T-cell (primary cell): ENCODE data around the gene KAT5. TPM values are rescaled to one million over a fixed set of nuclear protein-coding genes. Genes with fewer than 3 reads are reported as not detected.

ENCODE experiments used
- ATAC-seq, 4 experiments: fragments of 200-7000 bp in 3 of 4; fragments of 150-1000 bp in 1 of 4; cut with Tn5 transposase; replicated peaks in 1 of 4; 1 replicate in 3 of 4; 2 replicates in 1 of 4; pipeline ENCODE4 v1.10.0; 2021; ENCODE audit warnings: moderate library complexity in 3 of 4, mild to moderate bottlenecking in 2 of 4, moderate number of reproducible peaks in 1 of 4
- CTCF ChIA-PET, 2 donors: fragments of 300-600 bp; sonication (Branson Sonifier 250); formaldehyde crosslinking; loops; one replicate each; lab custom pipeline; 2022; ENCODE audit warnings: antibody characterized with exemption in 2 of 2; lab: Charles Lee
- POLR2A ChIA-PET, 2 donors: fragments of 300-600 bp; sonication (Branson Sonifier 250); formaldehyde crosslinking; loops; one replicate each; lab custom pipeline; 2022; ENCODE audit warnings: antibody characterized with exemption in 2 of 2; lab: Charles Lee
- DNase-seq, 35 experiments: peaks; one replicate each; pipeline versions ENCODE4 v3.0.0 to v3.0.0-alpha.2; 2013 to 2023
- H3K27ac ChIP-seq: one replicate; pipeline ENCODE4 v1.5.1; 2013; ENCODE audit warnings: low read length
- H3K27me3 ChIP-seq, 2 experiments: replicated peaks in 1 of 2; 1 replicate in 1 of 2; 2 replicates in 1 of 2; pipeline versions ENCODE4 v1.6.1 to v1.7.0; 2013; ENCODE audit warnings: low read length in 1 of 2, mixed read lengths in 1 of 2; ENCODE audit not compliant: control insufficient read depth in 2 of 2, insufficient read depth in 2 of 2; ENCODE audit errors: extremely low read depth in 1 of 2
- H3K36me3 ChIP-seq, 2 donors: 1 replicate in 1 of 2; 2 replicates in 1 of 2; pipeline versions ENCODE4 v1.6.1 to v1.7.0; 2013; ENCODE audit warnings: low read length in 1 of 2; ENCODE audit not compliant: control insufficient read depth in 2 of 2, insufficient read depth in 1 of 2; ENCODE audit errors: extremely low read depth in 1 of 2
- H3K4me1 ChIP-seq, 2 experiments: 1 replicate in 1 of 2; 2 replicates in 1 of 2; pipeline versions ENCODE4 v1.6.1 to v1.7.0; 2013; ENCODE audit warnings: low read length in 2 of 2, mixed read lengths in 1 of 2; ENCODE audit not compliant: insufficient read depth in 2 of 2, control insufficient read depth in 1 of 2; ENCODE audit errors: extremely low read depth in 1 of 2
- H3K4me3 ChIP-seq, 2 donors: 1 replicate in 1 of 2; 2 replicates in 1 of 2; pipeline versions ENCODE4 v1.5.1 to v1.7.0; 2013; ENCODE audit warnings: mild to moderate bottlenecking in 2 of 2, low read length in 1 of 2, moderate library complexity in 1 of 2; ENCODE audit not compliant: control insufficient read depth in 1 of 2; ENCODE audit errors: extremely low read depth in 1 of 2
- H3K9me3 ChIP-seq: 2 replicates; pipeline ENCODE4 v1.7.0; 2013
- H3K27ac Mint-ChIP-seq, 2 donors: one replicate each; pipeline ENCODE4 v1.8.0; 2020 to 2021; ENCODE audit warnings: mild to moderate bottlenecking in 2 of 2, mixed read lengths in 2 of 2
- H3K27me3 Mint-ChIP-seq, 2 donors: one replicate each; pipeline ENCODE4 v1.8.0; 2021 to 2022; ENCODE audit warnings: mixed read lengths in 2 of 2
- H3K36me3 Mint-ChIP-seq: one replicate; pipeline ENCODE4 v1.8.0; 2021; ENCODE audit warnings: mixed read lengths
- H3K4me1 Mint-ChIP-seq, 3 donors: one replicate each; pipeline ENCODE4 v1.8.0; 2020 to 2022; ENCODE audit warnings: mixed read lengths in 3 of 3, mild to moderate bottlenecking in 1 of 3
- H3K4me3 Mint-ChIP-seq, 3 donors: one replicate each; pipeline ENCODE4 v1.8.0; 2020 to 2022; ENCODE audit warnings: mild to moderate bottlenecking in 3 of 3, mixed read lengths in 3 of 3, moderate library complexity in 3 of 3
- H3K9me3 Mint-ChIP-seq, 3 donors: one replicate each; pipeline ENCODE4 v1.8.0; 2020 to 2022; ENCODE audit warnings: mixed read lengths in 3 of 3
- WGBS: methylation state at CpG from one replicate; pipeline ENCODE4 v1.1.5; 2013; ENCODE audit warnings: missing lambda C conversion rate; ENCODE audit not compliant: insufficient coverage; 5-methylcytosine and 5-hydroxymethylcytosine counted together
- total RNA-seq, 35 experiments: library from RNA in 6 of 35; stranded (reverse) in 6 of 35; fragments of 120-200 nt in 1 of 35; gene quantifications; one replicate each; pipeline versions ENCODE4 v1.2.1 to v1.2.4 and lab custom pipeline; 2013 to 2026

Gene KAT5
- 100 to 1,000 TPM in 4 of 5 donors, 10 to 100 TPM in 1; 99.9 to 111 (median 104) TPM for total RNA-seq
- 73.9 TPM for total RNA-seq (2013)
- 59.6 to 112 (median 86.0) reads per million in 29 experiments for total RNA-seq (lab: John Stamatoyannopoulos, UW)

GRCh38 chr11:65711785-65712632, at the start of gene KAT5:
Gene KAT5, plus strand, starts transcription at chr11:65712252. Its CDS starts 16 bp downstream, at chr11:65712268.
- Histone ChIP-seq H3K4me3 (peak within 1 kb of the TSS; percentile 87), H3K27ac (peak within 1 kb of the TSS; percentile 97), H3K9me3 (no peaks in the 10 kb centered on the region), H3K36me3 (peaks cover 18 to 40% of the 10 kb centered on the region in 2 donors), H3K27me3 (peaks cover 0 to 6% of the 10 kb centered on the region in 2 experiments), H3K4me1 (peaks cover 7 to 27% of the 10 kb centered on the region in 2 experiments)
- no peaks in the 10 kb centered on the region for H3K9me3 Mint-ChIP-seq
- H3K36me3 Mint-ChIP-seq, result peaks cover 26% of the 10 kb centered on the region
- H3K27me3 Mint-ChIP-seq, result no peaks in the 10 kb centered on the region
- ATAC-seq (peak; percentile 87 to 88 (median 88)), DNase-seq (peak; percentile 96 to 99 (median 97))
- H3K4me3 Mint-ChIP-seq, result peak within 1 kb of the TSS; percentile 88 to 92 (median 91)
- peaks cover 25 to 27% (median 26%) of the 10 kb centered on the region in 3 donors for H3K4me1 Mint-ChIP-seq
- peak within 1 kb of the TSS; percentile 98 to 99 for H3K27ac Mint-ChIP-seq
- under 1% methylated on average over 64 of the region's 65 CpGs for WGBS
- ChIA-PET CTCF (interaction anchor here (0.6 to 2.3 kb wide), 21 partner anchors 8 to 926 kb away, joined by 3 to 20 read pairs (median 5); partner anchors contain the start of genes AP5B1 (in 1 of the 2), BANF1 (in 1 of the 2), CCDC85B (in 1 of the 2) and EIF1AD (in 1 of the 2)), POLR2A (interaction anchor here in 1 of 2 donors (0.5 to 0.6 kb wide), 2 partner anchors 466 to 1630 kb away, joined by 3 read pairs; no protein-coding TSS in a partner anchor)

GRCh38 chr11:65662799-65663638, 49.0 kb upstream of the KAT5 start, which contains the start of gene RELA:
Gene RELA, minus strand, starts transcription at chr11:65662916. Its CDS starts 84 bp downstream, at chr11:65662832.
- CTCF ChIA-PET, result interaction anchor here in 1 of 2 donors (0.6 to 1.4 kb wide), 5 partner anchors 11 to 884 kb away, joined by 3 to 9 read pairs (median 3); partner anchors contain the start of gene PCNX3
- H3K27ac ChIP-seq, result peak within 1 kb of the TSS; percentile 94
- Mint-ChIP-seq H3K27me3 (no peaks in the 10 kb centered on the region), H3K36me3 (peaks cover 24% of the 10 kb centered on the region), H3K9me3 (no peaks in the 10 kb centered on the region), H3K4me3 (peak within 1 kb of the TSS; percentile 86 to 87 (median 87)), H3K4me1 (peaks cover 33 to 41% (median 35%) of the 10 kb centered on the region in 3 donors), H3K27ac (peak within 1 kb of the TSS; percentile 94)
- WGBS, result under 1% methylated on average over 90 of the region's 91 CpGs
- peak within 1 kb of the TSS; percentile 67 to 97 for H3K4me3 ChIP-seq
- H3K4me1 ChIP-seq, result peaks cover 6 to 56% of the 10 kb centered on the region in 2 experiments
- H3K9me3 ChIP-seq, result no peaks in the 10 kb centered on the region
- DNase-seq (peak; percentile 75 to 93 (median 85)), ATAC-seq (peak; percentile 83 to 92 (median 89))
- H3K36me3 ChIP-seq, result peaks cover 6 to 41% of the 10 kb centered on the region in 2 donors
- POLR2A ChIA-PET, result interaction anchor here (0.5 to 1.6 kb wide), 4 partner anchors 10 to 241 kb away, joined by 3 to 5 read pairs (median 4); partner anchors contain the start of gene NEAT1 (in 1 of the 2)
- H3K27me3 ChIP-seq, result no peaks in the 10 kb centered on the region

GRCh38 chr11:65663639-65664200, 48.3 kb upstream of the KAT5 start:
- peak in 5 of 35 experiments; percentile 24 to 67 (median 36) for DNase-seq
- WGBS, result 0% methylated on average over 5 of the region's 15 CpGs
- H3K27ac Mint-ChIP-seq, result peak overlapping the region; percentile 94
- peak; percentile 7 to 15 (median 14) for ATAC-seq
- no peaks in the 10 kb centered on the region for H3K27me3 Mint-ChIP-seq
- H3K4me3 Mint-ChIP-seq, result peak overlapping the region; percentile 86 to 87 (median 87)
- H3K36me3 ChIP-seq, result peaks cover 6 to 34% of the 10 kb centered on the region in 2 donors
- peaks cover 29 to 37% (median 32%) of the 10 kb centered on the region in 3 donors for H3K4me1 Mint-ChIP-seq
- peaks cover 18% of the 10 kb centered on the region for H3K36me3 Mint-ChIP-seq
- no peaks in the 10 kb centered on the region for H3K9me3 ChIP-seq
- peaks cover 6 to 53% of the 10 kb centered on the region in 2 experiments for H3K4me1 ChIP-seq
- peak overlapping the region; percentile 67 to 97 for H3K4me3 ChIP-seq
- ChIA-PET CTCF (interaction anchor here (0.5 to 1.4 kb wide), 5 partner anchors 11 to 314 kb away, joined by 3 to 9 read pairs (median 4); partner anchors contain the start of gene PCNX3 (in 1 of the 2)), POLR2A (interaction anchor here (1.1 to 1.6 kb wide), 2 partner anchors 11 to 14 kb away, joined by 3 to 5 read pairs; no protein-coding TSS in a partner anchor)
- H3K27me3 ChIP-seq, result no peaks in the 10 kb centered on the region
- H3K9me3 Mint-ChIP-seq, result no peaks in the 10 kb centered on the region
- peak overlapping the region; percentile 94 for H3K27ac ChIP-seq

- H3K27me3 Mint-ChIP-seq, result no peaks in the 10 kb centered on the region
- POLR2A ChIA-PET, result no interaction called here
- CTCF ChIA-PET, result no interaction called here
Measured at GRCh38 chr11:65672180-65672860, 39.7 kb upstream of the KAT5 start.

GRCh38 chr11:65672982-65673381, 39.1 kb upstream of the KAT5 start:
- Mint-ChIP-seq H3K4me1 (no peaks in the 10 kb centered on the region), H3K9me3 (no peaks in the 10 kb centered on the region), H3K27me3 (no peaks in the 10 kb centered on the region), H3K27ac (no peak overlapping the region), H3K4me3 (no peak overlapping the region), H3K36me3 (no peaks in the 10 kb centered on the region)
- ATAC-seq (no peak), DNase-seq (no peak)
- H3K4me3 ChIP-seq, result no peak overlapping the region
- POLR2A ChIA-PET, result no interaction called here
- no peaks in the 10 kb centered on the region for H3K36me3 ChIP-seq
- CTCF ChIA-PET, result interaction anchor here in 1 of 2 donors (0.5 to 0.7 kb wide), 2 partner anchors 266 to 844 kb away, joined by 3 read pairs; no protein-coding TSS in a partner anchor
- H3K27me3 ChIP-seq, result no peaks in the 10 kb centered on the region
- WGBS, result no CpG with 5 or more reads among the region's 2 CpGs
- no peaks in the 10 kb centered on the region for H3K9me3 ChIP-seq
- H3K27ac ChIP-seq, result no peak overlapping the region
- H3K4me1 ChIP-seq, result no peaks in the 10 kb centered on the region

More at GRCh38 chr11:65672180-65672860, 39.7 kb upstream of the KAT5 start:
- H3K27me3 ChIP-seq, result no peaks in the 10 kb centered on the region
- H3K36me3 ChIP-seq, result no peaks in the 10 kb centered on the region
- no peaks in the 10 kb centered on the region for H3K4me1 ChIP-seq
- Mint-ChIP-seq H3K27ac (no peak overlapping the region), H3K4me3 (no peak overlapping the region), H3K4me1 (no peaks in the 10 kb centered on the region), H3K36me3 (no peaks in the 10 kb centered on the region), H3K9me3 (no peaks in the 10 kb centered on the region)
- H3K4me3 ChIP-seq, result no peak overlapping the region
- DNase-seq (no peak), ATAC-seq (no peak)
- no peaks in the 10 kb centered on the region for H3K9me3 ChIP-seq
- no peak overlapping the region for H3K27ac ChIP-seq
